Right lobe of liver (tissue), 4 donors: Measurements from ENCODE around the gene ATE1.

Source experiments
- POLR2A ChIP-seq: fragments of 450-650 bp; IDR thresholded peaks from one replicate; pipeline ENCODE4 v1.6.1; 2017; ENCODE audit warnings: antibody characterized with exemption, mild to moderate bottlenecking
- TF ChIP-seq, protein P1 (sequence below), 4 donors: fragments of 200-600 bp in 3 of 4; fragments of 450-650 bp in 1 of 4; IDR thresholded peaks; one replicate each; pipeline versions ENCODE4 v1.5.1 to v1.8.0; 2016 to 2022; ENCODE audit warnings: antibody characterized with exemption in 4 of 4, mild to moderate bottlenecking in 2 of 4
- donor health status: DM: no; HTN: no; CAD: no.
- donor health status: DM: no; HTN: no; CAD: no.
- donor health status: DM: no; HTN: yes; CAD: no.

DNA sequence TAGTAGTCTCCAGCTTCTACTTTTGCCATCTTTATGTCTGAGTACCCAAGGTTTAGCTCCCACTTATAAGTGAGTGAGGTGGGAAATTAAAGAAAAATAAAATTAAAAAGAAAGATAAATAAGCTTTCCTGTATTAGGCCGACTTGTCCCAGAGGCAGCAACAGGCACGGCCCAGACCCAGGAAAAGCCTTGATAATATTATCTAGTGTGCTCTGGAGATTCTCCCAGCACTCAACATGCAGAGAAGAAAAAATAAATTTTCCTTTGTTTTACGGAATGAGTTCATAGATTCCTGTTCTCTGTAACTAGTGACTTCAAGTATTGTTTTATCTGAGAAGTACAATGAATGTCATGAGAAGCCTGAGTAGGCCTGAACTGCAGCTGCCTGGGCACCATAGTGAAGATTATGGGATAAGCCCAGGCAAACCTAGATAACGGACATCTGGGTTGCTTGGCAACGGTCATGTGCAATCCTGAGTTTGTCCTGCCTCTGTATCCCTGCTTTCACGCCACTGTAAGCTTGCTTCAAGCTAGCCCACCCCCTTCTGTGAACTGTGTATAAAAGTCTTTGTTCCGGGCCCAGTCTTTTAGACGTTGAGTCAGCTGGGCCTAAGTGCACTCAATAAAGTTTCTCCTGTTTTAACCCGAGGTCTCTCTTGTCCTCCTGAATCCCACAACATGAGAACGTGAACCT is 6.4 kb downstream of the ATE1 start:
- TF ChIP-seq, protein P1, sequence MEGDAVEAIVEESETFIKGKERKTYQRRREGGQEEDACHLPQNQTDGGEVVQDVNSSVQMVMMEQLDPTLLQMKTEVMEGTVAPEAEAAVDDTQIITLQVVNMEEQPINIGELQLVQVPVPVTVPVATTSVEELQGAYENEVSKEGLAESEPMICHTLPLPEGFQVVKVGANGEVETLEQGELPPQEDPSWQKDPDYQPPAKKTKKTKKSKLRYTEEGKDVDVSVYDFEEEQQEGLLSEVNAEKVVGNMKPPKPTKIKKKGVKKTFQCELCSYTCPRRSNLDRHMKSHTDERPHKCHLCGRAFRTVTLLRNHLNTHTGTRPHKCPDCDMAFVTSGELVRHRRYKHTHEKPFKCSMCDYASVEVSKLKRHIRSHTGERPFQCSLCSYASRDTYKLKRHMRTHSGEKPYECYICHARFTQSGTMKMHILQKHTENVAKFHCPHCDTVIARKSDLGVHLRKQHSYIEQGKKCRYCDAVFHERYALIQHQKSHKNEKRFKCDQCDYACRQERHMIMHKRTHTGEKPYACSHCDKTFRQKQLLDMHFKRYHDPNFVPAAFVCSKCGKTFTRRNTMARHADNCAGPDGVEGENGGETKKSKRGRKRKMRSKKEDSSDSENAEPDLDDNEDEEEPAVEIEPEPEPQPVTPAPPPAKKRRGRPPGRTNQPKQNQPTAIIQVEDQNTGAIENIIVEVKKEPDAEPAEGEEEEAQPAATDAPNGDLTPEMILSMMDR (IDR thresholded peaks at IDR 0.05): no peak
- TF ChIP-seq POLR2A: no peak
